Fibroblast of skin of left biceps (primary cell): ENCODE measurements around the gene HIRA.
"Not testable (repeated sequence)": the region's sequence is repeated elsewhere in the genome, so short reads cannot be mapped to it uniquely, and the experiment has no call there.

ENCODE experiments used
- DNase-seq, 2 experiments: peaks; one replicate each; pipeline ENCODE4 v3.0.0-alpha.2; 2013; ENCODE audit warnings: low read depth in 2 of 2

HIRA gene

DNA sequence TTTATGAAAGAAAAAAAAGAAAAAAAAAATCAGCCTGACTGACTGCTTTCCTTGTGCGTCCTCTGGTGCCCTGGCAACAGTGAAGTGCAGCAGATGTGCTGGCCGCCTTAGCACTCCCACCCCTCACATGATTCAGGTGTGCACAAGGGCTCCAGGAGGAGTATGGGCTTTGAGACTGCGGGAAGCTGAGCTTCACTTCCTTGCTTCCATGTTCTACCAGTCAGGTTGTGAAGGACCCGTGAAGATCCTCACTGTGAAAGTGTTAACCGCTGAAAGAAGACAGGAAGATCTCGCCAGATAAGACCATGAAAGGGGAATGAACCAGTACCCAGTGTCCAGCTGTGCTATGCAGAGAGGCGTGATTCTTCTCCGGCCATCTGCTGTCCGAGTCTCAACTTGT, 48.2 kb downstream of the HIRA start:
- no peak for DNase-seq

GRCh38 chr22:19382240-19382639, 49.3 kb downstream of the HIRA start:
- no peak for DNase-seq

GRCh38 chr22:19378344-19378674, 53.2 kb downstream of the HIRA start:
- no peak for DNase-seq

DNA sequence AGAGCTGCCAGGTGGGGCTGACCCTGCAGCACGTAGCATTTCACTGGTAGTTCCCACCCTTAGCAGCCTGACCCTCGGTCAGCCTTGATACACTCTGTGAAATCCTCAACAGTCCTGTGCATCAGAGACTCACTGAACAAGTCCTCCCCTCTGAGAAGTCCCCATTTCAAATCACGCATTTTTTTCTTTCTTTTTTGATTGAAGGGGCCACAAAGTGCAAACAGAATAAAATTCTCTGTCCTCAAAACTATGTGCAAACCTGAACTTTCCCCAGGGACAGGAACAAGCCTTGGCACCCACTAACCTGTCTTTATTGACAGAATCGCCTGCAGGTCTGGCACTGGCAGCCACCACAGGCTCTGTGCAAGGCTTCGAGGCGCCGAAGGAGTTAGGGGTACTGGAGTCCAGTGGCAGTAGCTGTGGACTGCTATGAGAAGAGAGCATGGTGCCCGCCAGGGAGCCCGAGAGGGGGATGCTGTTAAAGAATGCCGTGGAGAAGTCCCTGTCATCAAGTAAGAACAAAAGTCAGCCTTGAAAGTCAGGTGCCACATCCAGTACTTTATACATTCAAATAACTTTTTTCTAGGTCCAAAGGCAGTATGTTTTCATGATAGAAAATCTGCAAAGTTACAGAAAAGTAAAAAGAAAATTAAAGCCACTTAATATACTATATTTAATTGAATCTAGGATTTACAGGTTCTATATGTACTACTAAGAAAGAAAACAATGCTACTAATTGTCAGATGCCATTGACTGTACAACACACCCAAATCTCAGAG, 53.8 kb downstream of the HIRA start:
- no peak for DNase-seq

DNA sequence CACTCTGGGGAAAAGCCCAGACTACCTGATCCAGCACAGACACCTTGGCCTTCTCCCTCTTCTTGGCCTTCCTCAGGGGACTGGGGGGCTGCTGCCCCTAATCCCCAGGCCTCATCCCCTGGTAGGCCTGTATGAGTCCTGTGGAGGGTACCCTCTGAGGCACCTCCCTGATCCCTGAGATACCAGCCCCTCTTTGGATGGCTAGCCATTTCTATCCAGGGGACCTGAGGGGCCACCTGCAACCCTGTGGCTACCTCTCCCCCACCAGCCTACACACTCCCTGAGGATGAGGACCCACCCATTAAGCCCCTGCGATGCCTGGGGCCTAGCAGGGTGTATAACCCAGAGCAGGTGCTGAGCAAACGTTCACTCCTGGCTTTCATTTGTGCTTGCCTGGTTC, 54.6 kb downstream of the HIRA start:
- DNase-seq = no peak

DNA sequence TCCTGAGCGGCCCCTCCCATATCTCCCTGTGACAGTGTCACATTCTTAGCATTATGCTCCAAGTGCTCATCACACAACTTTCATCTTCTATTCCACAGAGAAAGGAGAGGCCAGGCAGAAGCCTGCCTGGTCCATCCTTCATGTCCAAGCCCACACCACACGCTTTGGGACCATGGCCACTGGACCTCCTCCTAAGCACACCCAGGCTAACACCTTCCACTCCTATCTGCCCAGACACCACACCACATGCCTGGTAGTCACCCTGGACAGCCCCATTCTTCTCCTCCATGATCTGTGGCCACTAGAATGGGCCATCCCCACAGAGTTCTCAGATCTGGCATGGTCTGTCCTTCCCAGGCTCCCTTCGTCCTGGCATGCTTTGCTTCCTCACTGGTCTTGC, 55.3 kb downstream of the HIRA start:
- no peak for DNase-seq

DNA sequence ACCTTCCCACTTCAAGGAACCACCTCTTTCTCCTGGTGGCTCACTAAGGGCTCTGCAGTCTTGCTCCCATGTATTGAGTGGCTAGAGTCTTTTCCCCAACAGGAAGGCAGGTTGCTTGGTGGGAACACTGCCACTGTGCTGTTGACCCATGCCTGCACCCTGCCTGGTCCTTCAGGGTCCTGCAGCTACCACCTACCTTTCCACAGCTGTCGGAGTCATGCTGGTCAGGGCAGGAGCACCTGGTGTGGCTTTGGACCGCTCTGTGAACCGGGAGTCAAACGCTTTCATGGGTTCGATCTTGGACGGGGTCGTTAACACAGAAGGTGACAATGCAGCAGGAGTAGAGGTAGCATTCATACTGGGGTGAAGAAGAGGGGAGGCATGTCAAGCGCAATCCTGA, 56.1 kb downstream of the HIRA start:
- no peak for DNase-seq

DNA sequence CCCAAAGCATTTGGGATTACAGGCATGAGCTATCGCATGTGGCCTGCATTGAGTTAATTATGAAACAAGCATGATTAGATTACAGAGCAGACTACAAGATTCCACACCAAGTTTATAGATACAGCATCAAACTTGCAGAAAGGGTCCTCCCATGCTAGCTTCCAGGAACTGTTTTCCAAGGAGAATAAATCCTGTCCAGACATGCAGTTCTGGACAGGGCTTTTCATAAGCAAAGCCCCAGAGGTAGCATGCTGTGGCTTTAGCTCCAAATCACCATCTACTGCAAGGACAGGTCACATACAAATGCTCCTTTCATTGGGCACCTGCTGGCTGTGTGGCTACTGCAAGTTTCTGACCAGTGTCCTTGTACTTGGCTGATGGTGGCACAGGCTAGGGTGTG, 57.1 kb downstream of the HIRA start:
- DNase-seq = no peak

DNA sequence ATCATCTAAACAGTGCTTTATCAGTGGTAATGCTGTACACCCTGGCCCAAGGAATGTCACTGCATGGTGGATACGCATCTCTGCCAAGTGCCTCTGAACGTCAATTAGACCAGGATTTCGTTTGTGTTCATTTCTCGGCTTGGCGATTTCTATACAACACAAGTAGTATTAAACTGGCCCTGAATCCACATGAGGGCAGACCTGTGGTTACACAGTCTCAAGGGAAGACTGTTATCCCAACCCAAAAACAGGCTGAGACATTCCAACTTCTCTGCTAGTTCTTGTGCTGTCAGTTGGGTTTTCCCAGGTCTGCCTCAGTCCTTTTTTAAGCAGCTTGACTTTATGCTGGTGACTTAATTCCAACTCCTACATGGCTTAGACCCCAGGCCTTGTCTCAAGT, 58.1 kb downstream of the HIRA start:
- DNase-seq = no peak

DNA sequence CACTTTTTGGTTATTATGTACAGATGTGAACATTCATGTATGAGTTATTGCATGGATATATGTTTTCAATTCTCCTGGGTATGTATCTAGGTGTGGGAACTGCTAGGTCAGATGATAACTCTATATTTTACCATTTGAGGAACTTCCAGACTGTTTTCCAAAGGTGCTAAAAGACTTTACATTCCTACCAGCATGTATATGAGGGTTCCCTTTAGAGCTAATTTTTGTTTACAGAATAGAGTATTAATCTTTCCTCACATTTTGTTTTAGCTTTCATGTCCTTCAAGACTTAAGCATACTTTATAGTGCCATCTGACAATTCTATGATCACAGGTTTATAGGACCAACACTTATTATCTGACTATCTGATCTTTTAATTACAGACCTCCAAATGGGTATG, 59.6 kb downstream of the HIRA start:
- DNase-seq = no peak

- no peak for DNase-seq
These were observed 62.7 kb downstream of the HIRA start for GRCh38 chr22:19368876-19369275.

GRCh38 chr22:19367763-19368367, 63.7 kb downstream of the HIRA start:
- no peak for DNase-seq

DNA sequence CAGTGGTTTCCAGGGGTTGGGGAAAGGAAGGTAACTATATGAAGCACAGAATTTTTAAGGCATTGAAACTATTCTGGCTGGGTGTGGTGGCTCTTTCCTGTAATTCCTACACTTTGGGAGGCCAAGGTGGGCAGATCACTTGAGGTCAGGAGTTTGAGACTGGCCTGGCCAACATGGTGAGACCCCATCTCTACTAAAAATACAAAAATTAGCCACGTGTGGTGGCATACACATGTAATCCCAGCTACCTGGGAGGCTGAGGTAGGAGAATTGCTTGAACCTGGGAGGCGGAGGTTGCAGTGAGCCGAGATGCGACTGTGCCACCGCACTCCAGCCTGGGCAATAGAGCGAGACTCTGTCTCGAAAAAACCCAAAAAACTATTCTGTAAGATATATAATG, 68.0 kb downstream of the HIRA start:
- DNase-seq = not testable (repeated sequence)

GRCh38 chr22:19361501-19362103, 69.9 kb downstream of the HIRA start:
- no peak for DNase-seq

DNA sequence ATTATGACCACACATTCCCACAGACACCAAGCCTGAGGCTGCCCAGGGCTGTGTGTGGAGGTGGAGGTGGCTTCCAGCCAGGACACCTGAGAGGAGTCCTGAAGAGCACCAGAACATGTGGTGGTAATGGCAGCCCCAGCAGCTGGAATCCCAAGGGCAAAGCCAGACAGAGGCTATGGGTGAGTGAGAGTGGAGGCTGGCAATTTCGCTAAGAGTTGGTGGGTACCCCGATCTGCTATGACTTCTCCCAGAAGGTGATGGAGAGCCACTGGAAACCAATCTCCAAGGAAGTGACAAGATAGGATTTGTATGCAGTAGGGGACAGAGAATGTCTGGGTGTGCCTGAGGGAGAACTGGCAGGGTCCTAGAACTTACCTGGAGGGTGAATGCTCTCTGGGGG, 70.7 kb downstream of the HIRA start:
- no peak for DNase-seq

- no peak for DNase-seq
These were observed 71.2 kb downstream of the HIRA start for GRCh38 chr22:19360300-19360792.

DNA sequence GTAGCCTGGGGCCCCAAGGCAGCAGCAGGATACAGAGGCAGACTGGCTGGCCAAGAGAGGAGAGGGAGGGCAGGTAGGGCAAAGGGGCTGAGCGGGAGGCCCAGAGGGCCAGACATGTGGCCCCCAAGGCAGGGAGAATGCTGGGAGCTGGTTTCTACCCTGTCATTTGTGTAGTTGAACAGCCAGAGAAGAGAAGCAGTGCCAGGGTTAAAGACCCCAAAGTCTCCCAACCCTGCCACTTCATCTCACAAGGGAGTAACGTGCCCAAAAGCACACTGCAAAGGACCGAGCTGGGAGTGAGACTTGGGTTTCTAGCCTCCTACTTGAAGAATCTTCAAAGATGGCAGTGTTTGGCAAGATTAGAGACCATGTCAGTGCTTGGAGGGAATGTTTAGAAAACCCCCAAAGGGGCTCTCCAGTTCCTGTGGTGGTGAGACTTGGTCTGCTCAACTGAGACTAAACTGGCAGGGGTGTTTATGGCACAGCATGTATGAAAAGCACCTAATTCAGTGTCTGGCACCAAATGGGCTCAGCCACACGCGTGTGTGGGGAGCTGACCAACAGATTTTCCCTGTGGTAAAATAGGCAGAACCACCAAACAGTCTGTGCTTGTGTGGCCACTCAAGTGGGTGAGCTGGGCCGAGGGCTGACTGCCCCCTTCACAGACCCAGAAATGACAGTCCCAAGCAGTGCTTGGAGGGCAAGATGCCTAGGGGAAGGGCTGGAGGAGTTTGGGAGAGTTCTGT, 71.8 kb downstream of the HIRA start:
- no peak for DNase-seq

- DNase-seq = no peak
These were observed 72.6 kb downstream of the HIRA start for GRCh38 chr22:19358703-19359553.

DNA sequence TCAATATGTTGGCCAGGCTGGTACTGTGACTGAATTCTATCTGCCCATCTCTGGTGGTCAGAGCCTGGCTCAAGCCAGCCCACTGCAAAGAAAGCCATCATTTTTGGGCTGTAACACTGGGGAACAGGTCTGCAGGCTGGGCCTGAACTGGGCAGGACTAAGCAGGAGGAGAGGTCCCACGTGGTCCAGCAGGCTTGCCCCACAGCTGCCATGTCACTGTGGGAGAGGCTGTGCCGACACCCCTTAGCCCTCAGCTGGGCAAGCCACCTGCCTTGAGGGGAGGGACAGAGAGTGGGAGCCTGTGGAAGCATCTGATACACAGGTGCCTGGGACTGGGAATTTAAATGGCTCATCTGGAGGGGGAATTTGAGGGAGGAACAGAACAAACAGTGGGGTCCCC, 73.3 kb downstream of the HIRA start:
- DNase-seq = no peak

GRCh38 chr22:19357270-19358105, 74.0 kb downstream of the HIRA start:
- no peak for DNase-seq
